ENCODE data around the gene ZNF408.

The ZNF408 gene

GRCh38 chr11:46680164-46680760 lies 20.6 kb upstream of the ZNF408 start:
- no peak for FAIRE-seq
- DNase-seq (ENCODE audit: insufficient read length, low spot score), result no peak
- TF ChIP-seq PAX5 (IDR thresholded peaks at IDR 0.05; ENCODE audit: insufficient read depth, low read length, severe bottlenecking) (no peak), POU2F2 (IDR thresholded peaks at IDR 0.05; ENCODE audit: low read depth, low read length) (no peak)

GRCh38 chr11:46680815-46681214 lies 20.0 kb upstream of the ZNF408 start:
- TF ChIP-seq POLR2A (IDR thresholded peaks at IDR 0.05; ENCODE audit: low read depth, low read length), result no peak
- no peak for TF ChIP-seq PAX5 (IDR thresholded peaks at IDR 0.05; ENCODE audit: insufficient read depth, low read length, severe bottlenecking)
- no peak for TF ChIP-seq POU2F2 (IDR thresholded peaks at IDR 0.05; ENCODE audit: low read depth, low read length)
- no peak for TF ChIP-seq SPI1 (IDR thresholded peaks at IDR 0.05; ENCODE audit: low read depth, low read length)
- DNase-seq (ENCODE audit: insufficient read length, low spot score) (no peak), FAIRE-seq (no peak)

DNA sequence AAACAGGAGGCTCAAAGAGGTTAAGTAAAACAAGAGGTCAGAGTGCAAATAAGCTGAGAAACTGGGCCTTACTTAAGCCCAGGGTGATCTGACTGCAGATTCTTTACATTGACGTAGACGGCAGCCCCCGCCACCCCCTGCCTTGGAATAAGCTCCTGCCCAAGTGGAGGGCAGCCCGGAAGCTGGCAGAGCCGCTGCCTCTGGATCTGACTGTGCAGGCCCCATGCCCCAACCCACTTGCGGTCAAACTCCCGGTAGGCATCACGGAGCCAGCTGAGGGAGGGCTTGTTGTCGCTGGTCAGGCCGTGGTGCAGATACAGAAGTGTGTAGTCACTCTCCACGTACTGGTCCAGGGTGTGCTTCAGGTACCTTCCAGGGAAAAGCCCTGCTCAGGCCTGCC lies 19.0 kb upstream of the ZNF408 start:
- DNase-seq (ENCODE audit: insufficient read length, low spot score), result no peak
- FAIRE-seq, result no peak
- TF ChIP-seq POU2F2 (IDR thresholded peaks at IDR 0.05; ENCODE audit: low read depth, low read length) (no peak), SPI1 (IDR thresholded peaks at IDR 0.05; ENCODE audit: low read depth, low read length) (no peak), POLR2AphosphoS5 (IDR thresholded peaks at IDR 0.05; ENCODE audit: low read depth, low read length) (no peak), TAF1 (IDR thresholded peaks at IDR 0.05; ENCODE audit: low read depth, low read length) (no peak), PAX5 (IDR thresholded peaks at IDR 0.05; ENCODE audit: insufficient read depth, low read length, severe bottlenecking) (no peak), POLR2A (IDR thresholded peaks at IDR 0.05; ENCODE audit: low read depth, low read length) (no peak)

GRCh38 chr11:46682773-46683752 lies 17.8 kb upstream of the ZNF408 start:
- TF ChIP-seq TAF1 (IDR thresholded peaks at IDR 0.05; ENCODE audit: low read depth, low read length) (no peak), POLR2AphosphoS5 (IDR thresholded peaks at IDR 0.05; ENCODE audit: low read depth, low read length) (no peak), PAX5 (IDR thresholded peaks at IDR 0.05; ENCODE audit: insufficient read depth, low read length, severe bottlenecking) (no peak), SPI1 (IDR thresholded peaks at IDR 0.05; ENCODE audit: low read depth, low read length) (no peak), POLR2A (IDR thresholded peaks at IDR 0.05; ENCODE audit: low read depth, low read length) (no peak), POU2F2 (IDR thresholded peaks at IDR 0.05; ENCODE audit: low read depth, low read length) (no peak)
- no peak for DNase-seq (ENCODE audit: insufficient read length, low spot score)
- FAIRE-seq, result no peak

- DNase-seq (ENCODE audit: insufficient read length, low spot score), result no peak
- FAIRE-seq, result no peak
- TF ChIP-seq TAF1 (IDR thresholded peaks at IDR 0.05; ENCODE audit: low read depth, low read length) (no peak), POLR2AphosphoS5 (IDR thresholded peaks at IDR 0.05; ENCODE audit: low read depth, low read length) (no peak), PAX5 (IDR thresholded peaks at IDR 0.05; ENCODE audit: insufficient read depth, low read length, severe bottlenecking) (no peak), POLR2A (IDR thresholded peaks at IDR 0.05; ENCODE audit: low read depth, low read length) (no peak), SPI1 (IDR thresholded peaks at IDR 0.05; ENCODE audit: low read depth, low read length) (no peak), POU2F2 (IDR thresholded peaks at IDR 0.05; ENCODE audit: low read depth, low read length) (no peak)
These were observed 16.5 kb upstream of the ZNF408 start for GRCh38 chr11:46684367-46684766.

DNA sequence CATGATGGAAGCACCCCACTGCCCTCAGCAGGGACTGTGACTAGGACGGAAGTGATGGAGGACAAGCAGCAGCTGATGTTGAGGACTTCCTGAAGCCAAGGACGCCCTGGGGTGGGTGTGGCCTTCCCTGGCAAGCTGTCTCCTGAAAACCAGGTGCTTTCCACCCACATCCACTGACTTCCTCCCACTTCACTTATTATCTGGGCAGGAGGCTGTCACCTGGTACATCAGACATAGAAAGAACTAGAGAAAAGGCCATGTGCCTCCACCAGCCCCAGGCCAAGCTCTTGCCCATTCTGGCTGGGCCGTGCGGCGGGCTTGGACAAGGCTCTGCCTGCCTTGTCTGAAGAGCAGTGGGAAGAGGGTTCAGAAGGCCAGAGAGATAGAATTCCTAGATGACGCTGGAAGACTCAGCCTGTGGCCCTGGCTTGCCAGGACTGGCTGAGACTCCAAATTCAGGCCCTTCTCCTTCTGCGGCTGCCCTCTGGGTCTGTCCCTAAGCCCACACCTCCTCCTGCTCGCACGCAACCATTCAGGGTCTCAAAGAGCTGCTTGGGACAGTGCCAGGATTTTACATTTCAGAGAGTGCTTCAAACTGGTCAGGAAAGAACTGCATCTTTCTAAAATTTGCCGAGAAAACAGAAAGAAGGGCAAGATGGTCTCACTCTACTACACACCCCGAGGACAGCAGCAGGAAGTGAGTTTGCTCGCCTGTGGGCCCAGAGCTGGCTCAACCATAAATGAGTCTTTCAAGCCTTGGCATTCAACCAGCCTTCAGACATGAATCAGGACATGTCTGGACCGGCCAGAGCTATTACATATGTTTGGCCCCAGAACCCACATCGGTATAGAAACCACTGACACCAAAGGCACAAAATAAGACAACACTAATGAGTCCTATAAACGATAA lies 13.7 kb upstream of the ZNF408 start:
- FAIRE-seq, result no peak
- no peak for TF ChIP-seq POU2F2 (IDR thresholded peaks at IDR 0.05; ENCODE audit: low read depth, low read length)
- TF ChIP-seq TAF1 (IDR thresholded peaks at IDR 0.05; ENCODE audit: low read depth, low read length), result no peak
- no peak for TF ChIP-seq POLR2AphosphoS5 (IDR thresholded peaks at IDR 0.05; ENCODE audit: low read depth, low read length)
- no peak for TF ChIP-seq SPI1 (IDR thresholded peaks at IDR 0.05; ENCODE audit: low read depth, low read length)
- no peak for TF ChIP-seq PAX5 (IDR thresholded peaks at IDR 0.05; ENCODE audit: insufficient read depth, low read length, severe bottlenecking)
- TF ChIP-seq POLR2A (IDR thresholded peaks at IDR 0.05; ENCODE audit: low read depth, low read length), result no peak
- DNase-seq (ENCODE audit: insufficient read length, low spot score), result no peak

DNA sequence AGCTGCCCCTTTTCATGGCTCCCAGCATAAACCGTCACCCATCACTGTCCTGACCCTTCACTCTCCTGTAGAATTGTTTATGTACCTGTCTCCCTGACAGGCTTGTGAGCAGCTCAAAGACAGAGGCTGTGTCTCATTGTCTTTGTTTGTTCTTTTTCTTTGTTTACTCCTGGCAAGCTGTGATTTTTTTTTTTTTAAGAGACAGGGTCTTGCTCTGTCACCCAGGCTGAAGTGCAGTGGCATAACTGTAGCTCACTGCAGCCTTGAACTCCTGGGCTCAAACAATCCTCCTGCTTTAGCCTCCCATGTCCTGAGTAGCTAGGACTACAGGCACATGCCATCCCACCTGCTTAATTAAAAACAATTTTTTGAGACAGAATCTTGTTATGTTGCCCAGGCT lies 10.1 kb upstream of the ZNF408 start:
- TF ChIP-seq PAX5 (IDR thresholded peaks at IDR 0.05; ENCODE audit: insufficient read depth, low read length, severe bottlenecking) (no peak), POLR2A (IDR thresholded peaks at IDR 0.05; ENCODE audit: low read depth, low read length) (no peak)
- FAIRE-seq (no peak), DNase-seq (ENCODE audit: insufficient read length, low spot score) (no peak)

- DNase-seq (ENCODE audit: insufficient read length, low spot score), result no peak
- TF ChIP-seq TAF1 (IDR thresholded peaks at IDR 0.05; ENCODE audit: low read depth, low read length) (no peak), POU2F2 (IDR thresholded peaks at IDR 0.05; ENCODE audit: low read depth, low read length) (no peak), SPI1 (IDR thresholded peaks at IDR 0.05; ENCODE audit: low read depth, low read length) (no peak), PAX5 (IDR thresholded peaks at IDR 0.05; ENCODE audit: insufficient read depth, low read length, severe bottlenecking) (no peak)
- FAIRE-seq, result no peak
These were observed 8.4 kb upstream of the ZNF408 start for GRCh38 chr11:46692450-46692849.

DNA sequence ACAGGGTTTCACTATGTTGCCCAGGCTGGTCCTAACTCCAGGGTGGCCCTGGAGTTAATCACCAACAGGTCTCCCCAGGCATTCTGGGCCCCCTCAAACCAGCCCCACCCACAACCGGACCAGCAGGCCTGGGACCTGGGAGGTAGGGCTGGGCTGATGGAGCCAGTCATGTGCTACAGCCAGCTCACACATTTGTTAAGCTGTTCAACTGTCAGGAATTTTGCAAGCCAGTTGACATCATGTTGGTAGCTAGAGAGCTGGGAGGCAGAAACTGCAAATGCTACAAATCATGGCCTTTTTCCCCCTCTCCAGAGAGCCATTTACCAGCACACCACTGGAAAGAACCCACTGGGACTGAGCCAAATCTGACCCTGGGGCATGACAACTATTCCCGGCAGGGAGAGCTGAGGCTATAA lies 7.2 kb upstream of the ZNF408 start:
- FAIRE-seq (no peak), DNase-seq (ENCODE audit: insufficient read length, low spot score) (no peak)
- TF ChIP-seq TAF1 (IDR thresholded peaks at IDR 0.05; ENCODE audit: low read depth, low read length) (no peak), POLR2A (IDR thresholded peaks at IDR 0.05; ENCODE audit: low read depth, low read length) (no peak), PAX5 (IDR thresholded peaks at IDR 0.05; ENCODE audit: insufficient read depth, low read length, severe bottlenecking) (no peak), POU2F2 (IDR thresholded peaks at IDR 0.05; ENCODE audit: low read depth, low read length) (no peak), SPI1 (IDR thresholded peaks at IDR 0.05; ENCODE audit: low read depth, low read length) (no peak), POLR2AphosphoS5 (IDR thresholded peaks at IDR 0.05; ENCODE audit: low read depth, low read length) (no peak)

All from GM12891 (cell line).